Peyer's patch (tissue), 4 donors: ENCODE data around the gene USP34.

Experiments used
- CTCF ChIP-seq, 6 experiments: fragments of 450-650 bp in 4 of 6; fragments of 200-600 bp in 2 of 6; sonication (generic) in 1 of 6; IDR thresholded peaks; one replicate each; pipeline ENCODE4 v1.5.1; 2017 to 2019; ENCODE audit warnings: antibody characterized with exemption in 6 of 6, mild to moderate bottlenecking in 3 of 6, moderate library complexity in 1 of 6
- POLR2A ChIP-seq, 2 donors: fragments of 450-650 bp; IDR thresholded peaks; one replicate each; pipeline ENCODE4 v1.5.1; 2017; ENCODE audit warnings: antibody characterized with exemption in 2 of 2, mild to moderate bottlenecking in 2 of 2, moderate library complexity in 2 of 2

GRCh38 chr2:61161888-61162287 is 309.0 kb downstream of the USP34 start, which contains the start of gene C2orf74:
- TF ChIP-seq CTCF (IDR thresholded peaks at IDR 0.05) = no peak
- no peak for TF ChIP-seq POLR2A (IDR thresholded peaks at IDR 0.05)
